Activated T-cell treated with anti-CD3 and anti-CD28 coated beads, Interleukin-2, amount 50 U/mL, for 72 hours (primary cell): ENCODE results near the gene WDR45B. TPM values are rescaled to one million over a fixed set of nuclear protein-coding genes. Genes with fewer than 3 reads are reported as not detected.
A peak's percentile ranks its signal among the peaks of the same experiment; 100 is the strongest.

Experiments
- ATAC-seq, 2 donors: fragments of 150-1000 bp; cut with Tn5 transposase; replicated peaks in 1 of 2; 2 replicates each; pipeline ENCODE4 v1.10.0; 2021; ENCODE audit warnings: moderate library complexity in 2 of 2, mild to moderate bottlenecking in 1 of 2
- DNase-seq, 2 donors: peaks; one replicate each; pipeline ENCODE4 v3.0.0; 2021 to 2022; ENCODE audit warnings: mixed read lengths in 1 of 2
- H3K27ac Mint-ChIP-seq: one replicate; pipeline ENCODE4 v1.8.0; 2022; ENCODE audit warnings: mild to moderate bottlenecking, moderate library complexity, mixed read lengths
- H3K27me3 Mint-ChIP-seq: one replicate; pipeline ENCODE4 v1.8.0; 2022; ENCODE audit warnings: low read depth, mixed read lengths
- H3K36me3 Mint-ChIP-seq, 2 donors: one replicate each; pipeline ENCODE4 v1.8.0; 2022; ENCODE audit warnings: mixed read lengths in 2 of 2, mild to moderate bottlenecking in 1 of 2; ENCODE audit not compliant: insufficient read depth in 2 of 2
- H3K4me1 Mint-ChIP-seq: one replicate; pipeline ENCODE4 v1.8.0; 2022; ENCODE audit warnings: low read depth, mixed read lengths
- H3K4me3 Mint-ChIP-seq, 2 donors: one replicate each; pipeline ENCODE4 v1.8.0; 2022; ENCODE audit warnings: mild to moderate bottlenecking in 2 of 2, mixed read lengths in 2 of 2, moderate library complexity in 2 of 2
- H3K9me3 Mint-ChIP-seq, 2 donors: one replicate each; pipeline ENCODE4 v1.8.0; 2022; ENCODE audit warnings: mixed read lengths in 2 of 2
- total RNA-seq, 2 donors: library from RNA; stranded (reverse); gene quantifications; one replicate each; pipeline ENCODE4 v1.2.3, GENCODE V29; 2022

WDR45B gene
- total RNA-seq, 2 donors from 2014 or later: 51.1 to 52.3 TPM

- Mint-ChIP-seq H3K27ac (no peak overlapping the region), H3K4me1 (peaks cover 19% of the 10 kb centered on the region), H3K27me3 (no peaks in the 10 kb centered on the region), H3K36me3 (peaks cover 1 to 23% of the 10 kb centered on the region in 2 donors), H3K9me3 (no peaks in the 10 kb centered on the region), H3K4me3 (no peak overlapping the region)
- ATAC-seq (no peak), DNase-seq (no peak)
Observed at GRCh38 chr17:82630212-82630611, 18.0 kb downstream of the WDR45B start.

GRCh38 chr17:82629748-82630147, 18.5 kb downstream of the WDR45B start:
- H3K4me1 Mint-ChIP-seq: peaks cover 17% of the 10 kb centered on the region
- peaks cover 2 to 24% of the 10 kb centered on the region in 2 donors for H3K36me3 Mint-ChIP-seq
- no peak overlapping the region for H3K27ac Mint-ChIP-seq
- no peaks in the 10 kb centered on the region for H3K9me3 Mint-ChIP-seq
- no peaks in the 10 kb centered on the region for H3K27me3 Mint-ChIP-seq
- ATAC-seq: no peak
- no peak for DNase-seq
- H3K4me3 Mint-ChIP-seq: no peak overlapping the region

- H3K4me1 Mint-ChIP-seq: no peaks in the 10 kb centered on the region
- no peak overlapping the region for H3K27ac Mint-ChIP-seq
- ATAC-seq (no peak), DNase-seq (no peak)
- H3K36me3 Mint-ChIP-seq: peaks cover 4 to 19% of the 10 kb centered on the region in 2 donors
- H3K4me3 Mint-ChIP-seq: no peak overlapping the region
- no peaks in the 10 kb centered on the region for H3K27me3 Mint-ChIP-seq
- no peaks in the 10 kb centered on the region for H3K9me3 Mint-ChIP-seq
Observed at GRCh38 chr17:82627405-82627804, 20.8 kb downstream of the WDR45B start.

- H3K4me3 Mint-ChIP-seq: no peak overlapping the region
- no peaks in the 10 kb centered on the region for H3K9me3 Mint-ChIP-seq
- no peak overlapping the region for H3K27ac Mint-ChIP-seq
- DNase-seq (no peak), ATAC-seq (no peak)
- no peaks in the 10 kb centered on the region for H3K4me1 Mint-ChIP-seq
- H3K36me3 Mint-ChIP-seq: peaks cover 6 to 30% of the 10 kb centered on the region in 2 donors
- H3K27me3 Mint-ChIP-seq: no peaks in the 10 kb centered on the region
Observed at GRCh38 chr17:82623707-82624106, 24.5 kb downstream of the WDR45B start.

GRCh38 chr17:82619641-82620040, 28.6 kb downstream of the WDR45B start:
- ATAC-seq: no peak
- DNase-seq: no peak
- Mint-ChIP-seq H3K4me3 (no peak overlapping the region), H3K27ac (no peak overlapping the region), H3K36me3 (peaks cover 5 to 24% of the 10 kb centered on the region in 2 donors), H3K9me3 (no peaks in the 10 kb centered on the region), H3K4me1 (no peaks in the 10 kb centered on the region), H3K27me3 (no peaks in the 10 kb centered on the region)

GRCh38 chr17:82619211-82619610, 29.0 kb downstream of the WDR45B start:
- DNase-seq: no peak
- ATAC-seq: no peak
- H3K4me1 Mint-ChIP-seq: no peaks in the 10 kb centered on the region
- no peak overlapping the region for H3K4me3 Mint-ChIP-seq
- no peaks in the 10 kb centered on the region for H3K27me3 Mint-ChIP-seq
- no peaks in the 10 kb centered on the region for H3K9me3 Mint-ChIP-seq
- H3K27ac Mint-ChIP-seq: no peak overlapping the region
- peaks cover 5 to 26% of the 10 kb centered on the region in 2 donors for H3K36me3 Mint-ChIP-seq

- ATAC-seq (no peak), DNase-seq (no peak)
- H3K4me3 Mint-ChIP-seq: no peak overlapping the region
- H3K9me3 Mint-ChIP-seq: no peaks in the 10 kb centered on the region
- no peaks in the 10 kb centered on the region for H3K27me3 Mint-ChIP-seq
- peaks cover 2 to 26% of the 10 kb centered on the region in 2 donors for H3K36me3 Mint-ChIP-seq
- no peaks in the 10 kb centered on the region for H3K4me1 Mint-ChIP-seq
- H3K27ac Mint-ChIP-seq: no peak overlapping the region
Observed at GRCh38 chr17:82616021-82616711, 32.1 kb downstream of the WDR45B start.

- Mint-ChIP-seq H3K27ac (no peak overlapping the region), H3K36me3 (peaks cover 2 to 27% of the 10 kb centered on the region in 2 donors), H3K27me3 (no peaks in the 10 kb centered on the region), H3K9me3 (no peaks in the 10 kb centered on the region), H3K4me3 (no peak overlapping the region), H3K4me1 (no peaks in the 10 kb centered on the region)
- DNase-seq (no peak), ATAC-seq (no peak)
Observed at GRCh38 chr17:82615084-82616020, 32.9 kb downstream of the WDR45B start.

- ATAC-seq (no peak), DNase-seq (no peak)
- Mint-ChIP-seq H3K4me1 (no peaks in the 10 kb centered on the region), H3K4me3 (no peak overlapping the region), H3K9me3 (no peaks in the 10 kb centered on the region), H3K36me3 (peaks cover 2 to 23% of the 10 kb centered on the region in 2 donors), H3K27ac (no peak overlapping the region), H3K27me3 (no peaks in the 10 kb centered on the region)
Observed at GRCh38 chr17:82614095-82614631, 34.1 kb downstream of the WDR45B start.

GRCh38 chr17:82613283-82614094, 34.8 kb downstream of the WDR45B start:
- ATAC-seq: peak in 1 of 2 donors; percentile 24
- H3K36me3 Mint-ChIP-seq: peaks cover 0 to 18% of the 10 kb centered on the region in 2 donors
- H3K9me3 Mint-ChIP-seq: no peaks in the 10 kb centered on the region

GRCh38 chr17:82611140-82612058, 36.8 kb downstream of the WDR45B start:
- H3K27me3 Mint-ChIP-seq: no peaks in the 10 kb centered on the region
- no peak overlapping the region for H3K4me3 Mint-ChIP-seq
- no peak overlapping the region for H3K27ac Mint-ChIP-seq
- DNase-seq: no peak
- H3K9me3 Mint-ChIP-seq: no peaks in the 10 kb centered on the region
- H3K4me1 Mint-ChIP-seq: no peaks in the 10 kb centered on the region
- ATAC-seq: no peak
- peaks cover 0 to 16% of the 10 kb centered on the region in 2 donors for H3K36me3 Mint-ChIP-seq

More at GRCh38 chr17:82613283-82614094, 34.8 kb downstream of the WDR45B start:
- Mint-ChIP-seq H3K27ac (no peak overlapping the region), H3K27me3 (no peaks in the 10 kb centered on the region), H3K4me3 (no peak overlapping the region), H3K4me1 (no peaks in the 10 kb centered on the region)
- no peak for DNase-seq

GRCh38 chr17:82609655-82610054, 38.6 kb downstream of the WDR45B start:
- Mint-ChIP-seq H3K9me3 (no peaks in the 10 kb centered on the region), H3K4me1 (peaks cover under 1% of the 10 kb centered on the region), H3K27me3 (no peaks in the 10 kb centered on the region), H3K27ac (peak overlapping the region; percentile 58), H3K4me3 (no peak overlapping the region), H3K36me3 (peaks cover 0 to 11% of the 10 kb centered on the region in 2 donors)
- ATAC-seq (no peak), DNase-seq (no peak)
